Measurements from ENCODE around the gene UBE2O. TPM values are rescaled to one million over a fixed set of nuclear protein-coding genes. Genes with fewer than 3 reads are reported as not detected.

UBE2O gene
- total RNA-seq, 1 experiment from 2014 or later: 68.9 TPM

DNA sequence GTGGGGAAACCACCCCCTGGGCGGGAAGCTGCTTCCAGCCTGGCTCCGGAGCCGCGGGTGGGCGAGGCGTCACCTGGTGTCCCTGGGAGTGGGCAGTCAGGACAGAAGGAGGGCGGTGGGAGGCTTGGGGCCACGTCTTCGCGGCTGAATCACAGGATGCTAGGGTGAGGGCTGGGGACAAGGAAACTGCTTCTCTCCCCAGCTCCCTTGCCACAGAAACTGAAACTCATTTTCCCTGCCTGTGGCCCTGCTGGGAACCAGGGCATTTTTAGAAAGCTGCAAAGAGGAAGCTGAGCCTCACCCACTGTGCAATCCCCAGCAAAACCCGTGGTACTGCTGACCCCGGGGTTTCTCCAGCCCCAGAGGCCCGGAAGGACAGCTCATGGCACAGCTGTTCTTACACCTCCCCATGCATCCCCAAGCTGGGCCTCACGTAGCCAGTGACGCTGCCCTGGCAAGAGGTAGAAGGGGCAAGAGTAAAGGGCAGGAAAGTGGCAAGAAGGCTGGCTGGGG lies 40.1 kb upstream of the UBE2O start:
- Mint-ChIP-seq H3K36me3 (no peaks in the 10 kb centered on the region), H3K27me3 (ENCODE audit: low read depth) (no peaks in the 10 kb centered on the region), H3K9me3 (no peaks in the 10 kb centered on the region), H3K27ac (peak overlapping the region; percentile 78; the same call in 1 of the 2 replicates), H3K4me1 (peaks cover 25% of the 10 kb centered on the region), H3K4me3 (no peak overlapping the region)
- no peak; the same call in 1 of the 2 replicates for ATAC-seq
- DNase-seq (ENCODE audit: low spot score): no peak
- CTCF ChIA-PET: interaction anchor here (0.6 to 2.9 kb wide), 17 partner anchors 11 to 588 kb away, joined by 3 to 16 read pairs (median 5); partner anchors contain the start of genes AANAT, MRPL38 and UBE2O
- TF ChIP-seq SP1 (CRISPR knock-in tag; conservative IDR thresholded peaks at IDR 0.05) (0 out of 2 replicates have a peak, but pooled peaks have one; percentile 1), ZNF423 (CRISPR knock-in tag; IDR thresholded peaks at IDR 0.05) (peak; percentile 19; the same call in 1 of the 2 replicates), RELA (CRISPR knock-in tag; IDR thresholded peaks at IDR 0.05; ENCODE audit: borderline replicate concordance) (no peak)
- TF ChIP-seq, protein P1, sequence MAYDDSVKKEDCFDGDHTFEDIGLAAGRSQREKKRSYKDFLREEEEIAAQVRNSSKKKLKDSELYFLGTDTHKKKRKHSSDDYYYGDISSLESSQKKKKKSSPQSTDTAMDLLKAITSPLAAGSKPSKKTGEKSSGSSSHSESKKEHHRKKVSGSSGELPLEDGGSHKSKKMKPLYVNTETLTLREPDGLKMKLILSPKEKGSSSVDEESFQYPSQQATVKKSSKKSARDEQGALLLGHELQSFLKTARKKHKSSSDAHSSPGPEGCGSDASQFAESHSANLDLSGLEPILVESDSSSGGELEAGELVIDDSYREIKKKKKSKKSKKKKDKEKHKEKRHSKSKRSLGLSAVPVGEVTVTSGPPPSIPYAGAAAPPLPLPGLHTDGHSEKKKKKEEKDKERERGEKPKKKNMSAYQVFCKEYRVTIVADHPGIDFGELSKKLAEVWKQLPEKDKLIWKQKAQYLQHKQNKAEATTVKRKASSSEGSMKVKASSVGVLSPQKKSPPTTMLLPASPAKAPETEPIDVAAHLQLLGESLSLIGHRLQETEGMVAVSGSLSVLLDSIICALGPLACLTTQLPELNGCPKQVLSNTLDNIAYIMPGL (CRISPR knock-in tag; IDR thresholded peaks at IDR 0.05): no peak
- POLR2A ChIA-PET: no interaction called here

DNA sequence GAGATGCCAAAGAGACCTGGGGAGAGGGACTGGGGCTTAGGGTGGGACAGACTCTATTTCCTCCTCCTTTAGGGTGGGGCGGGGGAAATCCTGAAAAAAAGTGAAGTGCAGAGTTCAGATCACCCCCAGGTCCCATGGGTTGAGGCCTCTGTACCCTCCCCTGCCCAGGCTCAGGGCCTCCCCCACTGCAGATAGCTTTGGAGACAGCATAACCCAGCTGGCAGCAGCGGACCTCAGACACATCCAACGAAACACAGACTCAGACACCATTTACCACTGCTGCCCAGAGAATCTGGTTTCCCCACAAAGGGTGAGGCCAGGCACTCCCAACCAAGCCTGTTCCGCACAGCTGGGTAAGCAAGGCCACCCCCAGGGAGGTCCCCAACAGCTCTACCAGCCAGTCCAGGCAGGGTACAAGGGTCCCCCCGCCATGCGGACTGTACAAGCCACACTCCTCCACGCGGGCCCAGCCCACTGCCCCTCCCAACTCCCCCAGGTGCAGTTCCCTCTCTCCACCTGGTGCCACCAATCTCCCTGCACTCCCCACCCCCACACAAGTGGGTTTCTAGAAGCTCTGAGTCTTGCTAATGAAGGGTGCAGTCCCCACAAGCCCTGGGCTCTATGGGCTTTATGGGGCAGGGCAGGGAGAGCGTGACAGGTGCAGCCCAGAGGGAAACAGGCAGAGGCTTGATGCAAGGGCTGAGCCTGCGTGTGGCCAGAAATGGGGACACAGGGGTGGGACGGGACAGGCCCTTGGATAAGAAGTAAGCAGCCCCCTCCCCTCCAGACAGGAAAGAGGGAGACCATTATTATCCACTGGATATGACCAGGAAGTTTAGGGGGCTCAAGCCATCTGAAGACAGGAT lies 39.4 kb upstream of the UBE2O start:
- H3K27me3 Mint-ChIP-seq (ENCODE audit: low read depth): no peaks in the 10 kb centered on the region
- POLR2A ChIA-PET: no interaction called here
- peaks cover 18% of the 10 kb centered on the region for H3K4me1 Mint-ChIP-seq
- H3K27ac Mint-ChIP-seq: peak overlapping the region; percentile 79
- peaks cover 6% of the 10 kb centered on the region; the same call in 1 of the 2 replicates for H3K36me3 Mint-ChIP-seq
- no peaks in the 10 kb centered on the region for H3K9me3 Mint-ChIP-seq
- CTCF ChIA-PET: interaction anchor here (0.9 to 2.9 kb wide), 14 partner anchors 11 to 213 kb away, joined by 4 to 16 read pairs (median 6); partner anchors contain the start of gene AANAT
- H3K4me3 Mint-ChIP-seq: no peak overlapping the region
- TF ChIP-seq FOXJ3 (CRISPR knock-in tag; IDR thresholded peaks at IDR 0.05; ENCODE audit: borderline replicate concordance) (no peak), SP1 (CRISPR knock-in tag; conservative IDR thresholded peaks at IDR 0.05) (0 out of 2 replicates have a peak, but pooled peaks have one; percentile 16), NR1H2 (CRISPR knock-in tag; IDR thresholded peaks at IDR 0.05) (no peak)
- DNase-seq (ENCODE audit: low spot score) (no peak), ATAC-seq (no peak)

DNA sequence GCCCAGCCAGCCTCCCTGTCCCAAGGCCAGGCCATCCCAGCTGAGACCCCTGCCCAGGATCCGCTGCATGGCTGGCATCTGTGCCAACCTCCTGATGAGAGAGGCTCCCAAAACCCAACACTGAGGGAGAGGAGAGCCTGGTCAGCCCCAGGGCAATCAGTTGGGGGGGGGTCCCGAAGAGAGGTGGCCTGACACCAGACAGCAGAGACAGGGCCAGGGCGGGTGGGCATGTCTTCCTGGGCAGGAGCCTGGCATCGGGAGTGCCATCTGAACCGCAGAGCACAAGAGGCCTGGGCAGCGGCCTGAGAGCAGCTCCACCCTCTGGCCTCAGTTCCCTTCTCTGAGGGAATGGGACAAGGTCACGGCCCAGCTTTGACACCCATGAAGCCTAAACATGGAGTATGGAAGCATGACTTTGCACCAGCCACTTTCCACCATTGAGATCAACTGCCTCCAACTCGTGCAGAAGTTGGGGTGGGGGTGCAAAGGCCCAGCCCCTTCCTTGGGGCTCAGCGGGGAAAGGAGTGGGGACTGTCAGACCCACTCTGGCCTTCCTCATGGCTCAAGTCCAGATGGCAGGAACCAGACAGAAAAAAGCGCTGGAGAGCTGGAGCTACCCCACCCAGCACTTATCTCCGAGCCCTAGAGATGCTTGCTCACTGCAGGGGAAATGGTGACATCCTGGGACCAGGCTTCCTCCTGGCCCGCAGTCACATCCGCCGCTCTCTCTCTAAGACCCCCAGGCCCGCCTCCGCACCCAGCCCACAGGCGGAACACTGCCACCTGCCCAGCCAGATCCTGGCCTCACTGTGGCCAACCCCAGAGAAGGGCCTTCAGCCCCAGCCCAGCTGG lies 38.5 kb upstream of the UBE2O start:
- CTCF ChIA-PET: interaction anchor here (1.0 to 2.9 kb wide), 8 partner anchors 25 to 132 kb away, joined by 3 to 12 read pairs (median 4); partner anchors contain the start of gene AANAT
- DNase-seq (ENCODE audit: low spot score) (no peak), ATAC-seq (no peak)
- Mint-ChIP-seq H3K27me3 (ENCODE audit: low read depth) (no peaks in the 10 kb centered on the region), H3K27ac (no peak overlapping the region; the same call in none of the 2 replicates), H3K4me3 (no peak overlapping the region), H3K4me1 (peaks cover 13% of the 10 kb centered on the region), H3K9me3 (no peaks in the 10 kb centered on the region), H3K36me3 (peaks cover 6% of the 10 kb centered on the region; the same call in 1 of the 2 replicates)
- POLR2A ChIA-PET: no interaction called here
- TF ChIP-seq KAT7 (CRISPR knock-in tag; IDR thresholded peaks at IDR 0.05; ENCODE audit: borderline replicate concordance): no peak
- TF ChIP-seq, protein P2, sequence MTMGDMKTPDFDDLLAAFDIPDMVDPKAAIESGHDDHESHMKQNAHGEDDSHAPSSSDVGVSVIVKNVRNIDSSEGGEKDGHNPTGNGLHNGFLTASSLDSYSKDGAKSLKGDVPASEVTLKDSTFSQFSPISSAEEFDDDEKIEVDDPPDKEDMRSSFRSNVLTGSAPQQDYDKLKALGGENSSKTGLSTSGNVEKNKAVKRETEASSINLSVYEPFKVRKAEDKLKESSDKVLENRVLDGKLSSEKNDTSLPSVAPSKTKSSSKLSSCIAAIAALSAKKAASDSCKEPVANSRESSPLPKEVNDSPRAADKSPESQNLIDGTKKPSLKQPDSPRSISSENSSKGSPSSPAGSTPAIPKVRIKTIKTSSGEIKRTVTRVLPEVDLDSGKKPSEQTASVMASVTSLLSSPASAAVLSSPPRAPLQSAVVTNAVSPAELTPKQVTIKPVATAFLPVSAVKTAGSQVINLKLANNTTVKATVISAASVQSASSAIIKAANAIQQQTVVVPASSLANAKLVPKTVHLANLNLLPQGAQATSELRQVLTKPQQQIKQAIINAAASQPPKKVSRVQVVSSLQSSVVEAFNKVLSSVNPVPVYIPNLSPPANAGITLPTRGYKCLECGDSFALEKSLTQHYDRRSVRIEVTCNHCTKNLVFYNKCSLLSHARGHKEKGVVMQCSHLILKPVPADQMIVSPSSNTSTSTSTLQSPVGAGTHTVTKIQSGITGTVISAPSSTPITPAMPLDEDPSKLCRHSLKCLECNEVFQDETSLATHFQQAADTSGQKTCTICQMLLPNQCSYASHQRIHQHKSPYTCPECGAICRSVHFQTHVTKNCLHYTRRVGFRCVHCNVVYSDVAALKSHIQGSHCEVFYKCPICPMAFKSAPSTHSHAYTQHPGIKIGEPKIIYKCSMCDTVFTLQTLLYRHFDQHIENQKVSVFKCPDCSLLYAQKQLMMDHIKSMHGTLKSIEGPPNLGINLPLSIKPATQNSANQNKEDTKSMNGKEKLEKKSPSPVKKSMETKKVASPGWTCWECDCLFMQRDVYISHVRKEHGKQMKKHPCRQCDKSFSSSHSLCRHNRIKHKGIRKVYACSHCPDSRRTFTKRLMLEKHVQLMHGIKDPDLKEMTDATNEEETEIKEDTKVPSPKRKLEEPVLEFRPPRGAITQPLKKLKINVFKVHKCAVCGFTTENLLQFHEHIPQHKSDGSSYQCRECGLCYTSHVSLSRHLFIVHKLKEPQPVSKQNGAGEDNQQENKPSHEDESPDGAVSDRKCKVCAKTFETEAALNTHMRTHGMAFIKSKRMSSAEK (CRISPR knock-in tag; IDR thresholded peaks at IDR 0.05; ENCODE audit: borderline replicate concordance): no peak
- TF ChIP-seq TCF7 (CRISPR knock-in tag; IDR thresholded peaks at IDR 0.05; ENCODE audit: low read depth): no peak
- TF ChIP-seq, protein P3, sequence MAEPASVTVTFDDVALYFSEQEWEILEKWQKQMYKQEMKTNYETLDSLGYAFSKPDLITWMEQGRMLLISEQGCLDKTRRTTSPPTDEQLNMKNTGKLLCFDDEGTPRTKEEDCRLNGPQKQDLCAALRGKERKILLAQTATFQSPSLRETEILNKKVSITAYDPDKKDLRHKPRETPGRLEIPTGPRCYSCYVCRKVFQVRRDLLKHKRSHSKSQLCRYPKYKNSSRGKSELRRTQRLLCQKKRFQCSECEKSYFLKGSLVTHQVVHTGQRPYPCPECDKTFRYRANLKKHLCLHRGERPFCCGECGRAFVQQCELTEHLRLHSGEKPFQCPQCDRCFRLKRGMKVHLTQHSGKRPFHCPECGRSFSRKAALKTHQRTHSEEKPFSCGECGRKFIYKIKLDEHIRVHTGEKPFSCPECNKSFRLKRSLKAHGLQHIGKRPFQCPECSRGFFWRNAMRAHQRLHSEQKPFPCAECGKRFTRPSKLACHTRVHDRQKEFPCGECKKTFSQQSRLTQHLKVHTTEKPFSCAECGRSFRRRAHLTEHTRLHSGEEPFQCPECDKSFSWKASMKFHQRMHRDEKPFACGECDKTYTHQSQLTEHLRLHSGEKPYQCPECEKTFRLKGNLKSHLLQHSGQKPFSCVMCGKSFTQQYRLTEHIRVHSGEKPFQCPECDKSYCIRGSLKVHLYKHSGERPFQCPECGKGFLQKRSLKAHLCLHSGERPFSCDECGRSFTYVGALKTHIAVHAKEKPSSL (CRISPR knock-in tag; conservative IDR thresholded peaks at IDR 0.05): no peak
- TF ChIP-seq GRHL2 (CRISPR knock-in tag; IDR thresholded peaks at IDR 0.05; ENCODE audit: insufficient replicate concordance, severe bottlenecking): no peak
- no peak for TF ChIP-seq ESRRA (CRISPR knock-in tag; IDR thresholded peaks at IDR 0.05; ENCODE audit: borderline replicate concordance)
- TF ChIP-seq, protein P4, sequence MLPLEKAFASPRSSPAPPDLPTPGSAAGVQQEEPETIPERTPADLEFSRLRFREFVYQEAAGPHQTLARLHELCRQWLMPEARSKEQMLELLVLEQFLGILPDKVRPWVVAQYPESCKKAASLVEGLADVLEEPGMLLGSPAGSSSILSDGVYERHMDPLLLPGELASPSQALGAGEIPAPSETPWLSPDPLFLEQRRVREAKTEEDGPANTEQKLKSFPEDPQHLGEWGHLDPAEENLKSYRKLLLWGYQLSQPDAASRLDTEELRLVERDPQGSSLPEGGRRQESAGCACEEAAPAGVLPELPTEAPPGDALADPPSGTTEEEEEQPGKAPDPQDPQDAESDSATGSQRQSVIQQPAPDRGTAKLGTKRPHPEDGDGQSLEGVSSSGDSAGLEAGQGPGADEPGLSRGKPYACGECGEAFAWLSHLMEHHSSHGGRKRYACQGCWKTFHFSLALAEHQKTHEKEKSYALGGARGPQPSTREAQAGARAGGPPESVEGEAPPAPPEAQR (CRISPR knock-in tag; IDR thresholded peaks at IDR 0.05): no peak
- no peak for TF ChIP-seq NFATC4 (CRISPR knock-in tag; IDR thresholded peaks at IDR 0.05)
- no peak for TF ChIP-seq PRRX2 (CRISPR knock-in tag; IDR thresholded peaks at IDR 0.05)
- TF ChIP-seq, protein P5, sequence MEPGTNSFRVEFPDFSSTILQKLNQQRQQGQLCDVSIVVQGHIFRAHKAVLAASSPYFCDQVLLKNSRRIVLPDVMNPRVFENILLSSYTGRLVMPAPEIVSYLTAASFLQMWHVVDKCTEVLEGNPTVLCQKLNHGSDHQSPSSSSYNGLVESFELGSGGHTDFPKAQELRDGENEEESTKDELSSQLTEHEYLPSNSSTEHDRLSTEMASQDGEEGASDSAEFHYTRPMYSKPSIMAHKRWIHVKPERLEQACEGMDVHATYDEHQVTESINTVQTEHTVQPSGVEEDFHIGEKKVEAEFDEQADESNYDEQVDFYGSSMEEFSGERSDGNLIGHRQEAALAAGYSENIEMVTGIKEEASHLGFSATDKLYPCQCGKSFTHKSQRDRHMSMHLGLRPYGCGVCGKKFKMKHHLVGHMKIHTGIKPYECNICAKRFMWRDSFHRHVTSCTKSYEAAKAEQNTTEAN (CRISPR knock-in tag; IDR thresholded peaks at IDR 0.05): no peak
